NCI-H82 treated with DMSO at 0.1 percent for 48 hours (cell line): Measurements from ENCODE around the gene FOLR2.
"Not testable (repeated sequence)": the region's sequence is repeated elsewhere in the genome, so short reads cannot be mapped to it uniquely, and the experiment has no call there.

Source experiments
- DNase-seq: peaks from one replicate; lab custom pipeline; 2025; ENCODE audit not compliant: unreplicated experiment; lab: John Stamatoyannopoulos, UW

Gene FOLR2

GRCh38 chr11:72204886-72205285, 11.7 kb upstream of the FOLR2 start:
- DNase-seq: no peak

- DNase-seq: not testable (repeated sequence)
These were observed 9.8 kb upstream of the FOLR2 start for GRCh38 chr11:72206794-72207193.

GRCh38 chr11:72208281-72208680, 8.3 kb upstream of the FOLR2 start:
- DNase-seq: no peak

- no peak for DNase-seq
These were observed 7.5 kb upstream of the FOLR2 start for GRCh38 chr11:72209101-72209500.

GRCh38 chr11:72217841-72218240, 1.2 kb downstream of the FOLR2 start:
- DNase-seq: no peak

- no peak for DNase-seq
These were observed 1.7 kb downstream of the FOLR2 start for GRCh38 chr11:72218251-72218745.

- no peak for DNase-seq
These were observed 4.2 kb downstream of the FOLR2 start for GRCh38 chr11:72220696-72221363.

- no peak for DNase-seq
These were observed 4.9 kb downstream of the FOLR2 start for GRCh38 chr11:72221386-72222075.

- no peak for DNase-seq
These were observed 5.7 kb downstream of the FOLR2 start for GRCh38 chr11:72222106-72222891.

GRCh38 chr11:72222907-72223614, 6.5 kb downstream of the FOLR2 start:
- DNase-seq: peak; percentile 75

GRCh38 chr11:72223615-72224563, 7.3 kb downstream of the FOLR2 start:
- no peak for DNase-seq

GRCh38 chr11:72224564-72225410, 8.2 kb downstream of the FOLR2 start, which contains the start of gene INPPL1:
TSS of gene INPPL1 (plus strand) at chr11:72224767. CDS start at chr11:72224985, 218 bp downstream.
- DNase-seq: no peak

GRCh38 chr11:72225411-72225951, 8.9 kb downstream of the FOLR2 start:
- DNase-seq: no peak

- DNase-seq: no peak
These were observed 10.1 kb downstream of the FOLR2 start for GRCh38 chr11:72226701-72227100.

- DNase-seq: no peak
These were observed 11.0 kb downstream of the FOLR2 start for GRCh38 chr11:72227316-72228228.

GRCh38 chr11:72228229-72228843, 11.7 kb downstream of the FOLR2 start:
- no peak for DNase-seq

- DNase-seq: no peak
These were observed 12.2 kb downstream of the FOLR2 start for GRCh38 chr11:72228844-72229231.
